GM12878 (cell line): Measurements from ENCODE around the gene KLHL9.

Source experiments
- CBX5 ChIP-seq: sonication (generic); IDR thresholded peaks from 2 replicates; pipeline ENCODE4 v1.6.1; 2016; ENCODE audit warnings: low read depth, moderate library complexity, mild to moderate bottlenecking, inconsistent platforms
- CHD1 ChIP-seq: IDR thresholded peaks from 2 replicates; pipeline ENCODE4 v1.6.1; 2012; ENCODE audit warnings: low read depth, low read length, improper control_type of control experiment
- CTCF ChIP-seq, 3 experiments: IDR thresholded peaks in 2 of 3; conservative IDR thresholded peaks in 1 of 3; 2 replicates each; pipeline ENCODE4 v1.5.1; 2011; ENCODE audit warnings: low read depth in 3 of 3, low read length in 3 of 3, mild to moderate bottlenecking in 3 of 3, control low read depth in 2 of 3, moderate library complexity in 2 of 3, inconsistent platforms in 1 of 3, mixed read lengths in 1 of 3; ENCODE audit not compliant: control insufficient read depth in 2 of 3, insufficient read depth in 1 of 3; ENCODE audit errors: extremely low read depth in 1 of 3
- EP300 ChIP-seq, 2 experiments: fragments of 150-350 bp in 1 of 2; IDR thresholded peaks; 2 replicates each; pipeline ENCODE4 v1.6.1; 2011 to 2012; ENCODE audit warnings: low read depth in 2 of 2, low read length in 2 of 2, borderline replicate concordance in 1 of 2, improper control_type of control experiment in 1 of 2, inconsistent platforms in 1 of 2; ENCODE audit not compliant: control insufficient read depth in 1 of 2
- EZH2 ChIP-seq: IDR thresholded peaks from 2 replicates; pipeline ENCODE4 v1.6.1; 2012; ENCODE audit warnings: low read depth, mild to moderate bottlenecking, control low read depth, inconsistent platforms, low read length, borderline replicate concordance; ENCODE audit not compliant: control insufficient read depth
- MTA2 ChIP-seq: fragments of 450-650 bp; IDR thresholded peaks from 2 replicates; pipeline ENCODE4 v1.6.1; 2016; ENCODE audit warnings: low read depth, mild to moderate bottlenecking, moderate library complexity
- NFXL1 ChIP-seq: fragments of 450-650 bp; IDR thresholded peaks from 2 replicates; pipeline ENCODE4 v1.6.1; 2017; ENCODE audit warnings: antibody characterized with exemption, mild to moderate bottlenecking, borderline replicate concordance
- POLR2AphosphoS5 ChIP-seq: IDR thresholded peaks from 2 replicates; pipeline ENCODE4 v1.6.1; 2011; ENCODE audit warnings: mild to moderate bottlenecking, low read length, inconsistent platforms
- RAD51 ChIP-seq: fragments of 450-650 bp; IDR thresholded peaks from 2 replicates; pipeline ENCODE4 v1.6.1; 2016; ENCODE audit warnings: moderate library complexity, mild to moderate bottlenecking, inconsistent platforms
- REST ChIP-seq: IDR thresholded peaks from 2 replicates; pipeline ENCODE4 v1.6.1; 2012; ENCODE audit warnings: mild to moderate bottlenecking, low read depth, low read length
- RUNX3 ChIP-seq: IDR thresholded peaks from 2 replicates; pipeline ENCODE4 v1.6.1; 2012; ENCODE audit warnings: low read length, inconsistent platforms
- SIN3A ChIP-seq: IDR thresholded peaks from 2 replicates; pipeline ENCODE4 v1.6.1; 2012; ENCODE audit warnings: low read depth, low read length, improper control_type of control experiment

- no peak for TF ChIP-seq EP300 (IDR thresholded peaks at IDR 0.05; ENCODE audit: borderline replicate concordance in 1 of 2, control insufficient read depth in 1 of 2, low read depth in 2 of 2, low read length in 2 of 2)
- no peak for TF ChIP-seq SIN3A
- TF ChIP-seq NFXL1, result no peak
- TF ChIP-seq CHD1, result no peak
- TF ChIP-seq RUNX3, result no peak
- no peak for TF ChIP-seq RAD51
- no peak for TF ChIP-seq MTA2
- TF ChIP-seq EZH2, result no peak
- no peak for TF ChIP-seq CTCF (IDR thresholded peaks at IDR 0.05 in 2 of 3, conservative IDR thresholded peaks at IDR 0.05 in 1 of 3; ENCODE audit: control insufficient read depth in 2 of 3, extremely low read depth in 1 of 3, insufficient read depth in 1 of 3, low read depth in 3 of 3, low read length in 3 of 3)
- TF ChIP-seq CBX5, result no peak
- TF ChIP-seq POLR2AphosphoS5, result no peak
- no peak for TF ChIP-seq REST
Observed at GRCh38 chr9:21362287-21362686, 27.1 kb upstream of the KLHL9 start.
